ENCODE data around the gene MPPED2. TPM values are rescaled to one million over a fixed set of nuclear protein-coding genes. Genes with fewer than 3 reads are reported as not detected.

The MPPED2 gene
- total and polyA plus RNA-seq, 10 of the 15 experiments (the other 5 are each of a cell fraction or from before 2014, with no cell fraction given) = not detected

GRCh38 chr11:30580573-30580972 lies 5.6 kb downstream of the MPPED2 start:
- no peak overlapping the region for H3K4me2 ChIP-seq (ENCODE audit: control insufficient read depth, insufficient read depth)
- WGBS (ENCODE audit: insufficient coverage, insufficient replicate concordance, low lambda C conversion rate, missing lambda C conversion rate) = 31% methylated on average over 4 of the region's 4 CpGs
- ChIA-PET CTCF (interaction anchor here (1.1 kb wide), 1 partner anchor 10 kb away, joined by 3 read pairs; no protein-coding TSS in a partner anchor), POLR2A (no interaction called here), RAD21 (ENCODE audit: unreplicated experiment) (no interaction called here), SMC1A (ENCODE audit: uncharacterized antibody, unreplicated experiment) (no interaction called here)
- intact Hi-C loops (cut with micrococcal nuclease; ENCODE audit: unreplicated experiment) = no loop called here
- H3K36me3 ChIP-seq (ENCODE audit: control insufficient read depth in 2 of 2, insufficient read depth in 2 of 2, low read length in 1 of 2) = no peaks in the 10 kb centered on the region
- FAIRE-seq = no peak
- H3K4me1 ChIP-seq (ENCODE audit: control insufficient read depth, insufficient read depth, low read length) = no peaks in the 10 kb centered on the region
- no peaks in the 10 kb centered on the region for H4K20me1 ChIP-seq (ENCODE audit: control insufficient read depth, insufficient read depth)
- TF ChIP-seq SPI1 (IDR thresholded peaks at IDR 0.05; ENCODE audit: borderline replicate concordance, insufficient read depth, low read depth, low read length) = no peak
- in situ Hi-C loops (cut with MboI) = no loop called here
- peaks cover 2 to 4% of the 10 kb centered on the region in 2 experiments for H3K27me3 ChIP-seq (replicated peaks in 1 of 2; ENCODE audit: control insufficient read depth in 2 of 2, insufficient read depth in 2 of 2, low read length in 1 of 2)
- no peak for ATAC-seq
- no peaks in the 10 kb centered on the region for H3K79me2 ChIP-seq (ENCODE audit: control insufficient read depth, insufficient read depth, low read length)
- H3K27ac ChIP-seq (ENCODE audit: control insufficient read depth, insufficient read depth) = no peak overlapping the region
- no peak overlapping the region for H3K9ac ChIP-seq (ENCODE audit: control insufficient read depth, insufficient read depth, low read length)
- H2AFZ ChIP-seq (ENCODE audit: control insufficient read depth, low read depth, low read length) = no peak overlapping the region
- no peaks in the 10 kb centered on the region for H3K9me3 ChIP-seq (replicated peaks; ENCODE audit: control insufficient read depth, insufficient read depth, low read length)
- BruUV-seq (replicated peaks) = no TSS peak
- no peak for DNase-seq (ENCODE audit: low read depth, low spot score)
- H3K4me3 ChIP-seq = no peak overlapping the region

GRCh38 chr11:30579415-30580175 lies 6.6 kb downstream of the MPPED2 start:
- no TSS peak for BruUV-seq (replicated peaks)
- Histone ChIP-seq H4K20me1 (ENCODE audit: control insufficient read depth, insufficient read depth) (no peaks in the 10 kb centered on the region), H3K79me2 (ENCODE audit: control insufficient read depth, insufficient read depth, low read length) (no peaks in the 10 kb centered on the region), H3K36me3 (ENCODE audit: control insufficient read depth in 2 of 2, insufficient read depth in 2 of 2, low read length in 1 of 2) (no peaks in the 10 kb centered on the region), H3K27me3 (replicated peaks in 1 of 2; ENCODE audit: control insufficient read depth in 2 of 2, insufficient read depth in 2 of 2, low read length in 1 of 2) (peaks cover 1 to 2% of the 10 kb centered on the region in 2 experiments), H2AFZ (ENCODE audit: control insufficient read depth, low read depth, low read length) (no peak overlapping the region), H3K4me2 (ENCODE audit: control insufficient read depth, insufficient read depth) (no peak overlapping the region), H3K9me3 (replicated peaks; ENCODE audit: control insufficient read depth, insufficient read depth, low read length) (no peaks in the 10 kb centered on the region), H3K4me1 (ENCODE audit: control insufficient read depth, insufficient read depth, low read length) (no peaks in the 10 kb centered on the region), H3K9ac (ENCODE audit: control insufficient read depth, insufficient read depth, low read length) (no peak overlapping the region), H3K4me3 (no peak overlapping the region), H3K27ac (ENCODE audit: control insufficient read depth, insufficient read depth) (no peak overlapping the region)
- ChIA-PET SMC1A (ENCODE audit: uncharacterized antibody, unreplicated experiment) (no interaction called here), POLR2A (interaction anchor here (0.6 kb wide), 1 partner anchor 38 kb away, joined by 4 read pairs; no protein-coding TSS in a partner anchor), RAD21 (ENCODE audit: unreplicated experiment) (interaction anchor here (0.5 kb wide), 1 partner anchor 9 kb away, joined by 3 read pairs; no protein-coding TSS in a partner anchor), CTCF (no interaction called here)
- intact Hi-C loops (cut with micrococcal nuclease; ENCODE audit: unreplicated experiment) = no loop called here
- DNase-seq (ENCODE audit: low read depth, low spot score) (no peak), ATAC-seq (no peak), FAIRE-seq (no peak)
- 16% methylated on average over 3 of the region's 3 CpGs for WGBS (ENCODE audit: insufficient coverage, insufficient replicate concordance, low lambda C conversion rate, missing lambda C conversion rate)
- in situ Hi-C loops (cut with MboI) = no loop called here
- TF ChIP-seq BRCA1 (IDR thresholded peaks at IDR 0.05; ENCODE audit: low read depth, low read length) (no peak), IRF3 (IDR thresholded peaks at IDR 0.05) (no peak), SIN3A (IDR thresholded peaks at IDR 0.05; ENCODE audit: low read depth, low read length) (no peak), MTA3 (IDR thresholded peaks at IDR 0.05; ENCODE audit: borderline replicate concordance, low read length) (no peak), TCF12 (IDR thresholded peaks at IDR 0.05; ENCODE audit: low read depth, low read length) (no peak), SIX5 (IDR thresholded peaks at IDR 0.05; ENCODE audit: low read depth, low read length, severe bottlenecking) (no peak), IRF4 (IDR thresholded peaks at IDR 0.05; ENCODE audit: low read depth, low read length) (no peak), GABPA (IDR thresholded peaks at IDR 0.05; ENCODE audit: low read depth) (no peak), ZBED1 (IDR thresholded peaks at IDR 0.05; ENCODE audit: borderline replicate concordance) (no peak), SP1 (IDR thresholded peaks at IDR 0.05; ENCODE audit: low read depth, low read length) (no peak)
- TF ChIP-seq, protein P1, sequence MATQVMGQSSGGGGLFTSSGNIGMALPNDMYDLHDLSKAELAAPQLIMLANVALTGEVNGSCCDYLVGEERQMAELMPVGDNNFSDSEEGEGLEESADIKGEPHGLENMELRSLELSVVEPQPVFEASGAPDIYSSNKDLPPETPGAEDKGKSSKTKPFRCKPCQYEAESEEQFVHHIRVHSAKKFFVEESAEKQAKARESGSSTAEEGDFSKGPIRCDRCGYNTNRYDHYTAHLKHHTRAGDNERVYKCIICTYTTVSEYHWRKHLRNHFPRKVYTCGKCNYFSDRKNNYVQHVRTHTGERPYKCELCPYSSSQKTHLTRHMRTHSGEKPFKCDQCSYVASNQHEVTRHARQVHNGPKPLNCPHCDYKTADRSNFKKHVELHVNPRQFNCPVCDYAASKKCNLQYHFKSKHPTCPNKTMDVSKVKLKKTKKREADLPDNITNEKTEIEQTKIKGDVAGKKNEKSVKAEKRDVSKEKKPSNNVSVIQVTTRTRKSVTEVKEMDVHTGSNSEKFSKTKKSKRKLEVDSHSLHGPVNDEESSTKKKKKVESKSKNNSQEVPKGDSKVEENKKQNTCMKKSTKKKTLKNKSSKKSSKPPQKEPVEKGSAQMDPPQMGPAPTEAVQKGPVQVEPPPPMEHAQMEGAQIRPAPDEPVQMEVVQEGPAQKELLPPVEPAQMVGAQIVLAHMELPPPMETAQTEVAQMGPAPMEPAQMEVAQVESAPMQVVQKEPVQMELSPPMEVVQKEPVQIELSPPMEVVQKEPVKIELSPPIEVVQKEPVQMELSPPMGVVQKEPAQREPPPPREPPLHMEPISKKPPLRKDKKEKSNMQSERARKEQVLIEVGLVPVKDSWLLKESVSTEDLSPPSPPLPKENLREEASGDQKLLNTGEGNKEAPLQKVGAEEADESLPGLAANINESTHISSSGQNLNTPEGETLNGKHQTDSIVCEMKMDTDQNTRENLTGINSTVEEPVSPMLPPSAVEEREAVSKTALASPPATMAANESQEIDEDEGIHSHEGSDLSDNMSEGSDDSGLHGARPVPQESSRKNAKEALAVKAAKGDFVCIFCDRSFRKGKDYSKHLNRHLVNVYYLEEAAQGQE (IDR thresholded peaks at IDR 0.05; ENCODE audit: low read depth, low read length) = no peak

All from GM12878 (cell line).